A673 (cell line): Measurements from ENCODE around the gene MAML2. TPM values are rescaled to one million over a fixed set of nuclear protein-coding genes. Genes with fewer than 3 reads are reported as not detected.

Source experiments
- BruUV-seq: library from RNA; stranded (reverse); fragments of 400-500 nt; replicated peaks from 2 replicates; lab custom pipeline; 2021; lab: Mats Ljungman, UMichigan
- CTCF ChIA-PET: fragments of 300-600 bp; sonication (Branson Sonifier 250); formaldehyde crosslinking; loops from one replicate; lab custom pipeline; 2022; ENCODE audit warnings: antibody characterized with exemption; lab: Charles Lee
- POLR2A ChIA-PET: fragments of 300-600 bp; sonication (Branson Sonifier 250); formaldehyde crosslinking; loops from one replicate; lab custom pipeline; 2022; ENCODE audit warnings: antibody characterized with exemption; ENCODE audit not compliant: low non-redundant PET; lab: Charles Lee
- DNase-seq: peaks from one replicate; pipeline ENCODE4 v3.0.0-alpha.2; 2015; ENCODE audit warnings: low spot score
- H3K27ac ChIP-seq: fragments of 200-600 bp; sonication (generic); 2 replicates; pipeline ENCODE4 v1.5.1; 2016; ENCODE audit warnings: mixed run types, low read depth, mild to moderate bottlenecking, mixed read lengths, antibody characterized with exemption, low read length; ENCODE audit not compliant: poor library complexity, severe bottlenecking
- H3K27me3 ChIP-seq: fragments of 200-600 bp; sonication (generic); replicated peaks from 2 replicates; pipeline ENCODE4 v1.6.1; 2017; ENCODE audit warnings: mixed run types, low read depth, mild to moderate bottlenecking, mixed read lengths, antibody characterized with exemption, low read length; ENCODE audit not compliant: insufficient read depth, poor library complexity
- H3K36me3 ChIP-seq: fragments of 200-600 bp; sonication (generic); 2 replicates; pipeline ENCODE4 v1.6.1; 2016; ENCODE audit warnings: mixed run types, mild to moderate bottlenecking, mixed read lengths, antibody characterized with exemption, low read length; ENCODE audit not compliant: insufficient read depth, poor library complexity, severe bottlenecking
- H3K4me1 ChIP-seq: fragments of 200-600 bp; sonication (generic); 2 replicates; pipeline ENCODE4 v1.6.1; 2017; ENCODE audit warnings: mixed run types, mild to moderate bottlenecking, mixed read lengths, antibody characterized with exemption, low read length; ENCODE audit not compliant: insufficient read depth, poor library complexity, severe bottlenecking
- H3K4me3 ChIP-seq: fragments of 200-600 bp; sonication (generic); 2 replicates; pipeline ENCODE4 v1.5.1; 2016; ENCODE audit warnings: low read depth, mixed run types, mild to moderate bottlenecking, mixed read lengths, low read length; ENCODE audit not compliant: poor library complexity, severe bottlenecking
- H3K9me3 ChIP-seq: fragments of 200-600 bp; sonication (generic); 2 replicates; pipeline ENCODE4 v1.6.1; 2016; ENCODE audit warnings: mixed run types, low read depth, mild to moderate bottlenecking, mixed read lengths, antibody characterized with exemption, low read length; ENCODE audit not compliant: poor library complexity, severe bottlenecking
- CTCF ChIP-seq: fragments of 300-800, 200-600 bp; sonication (generic); conservative IDR thresholded peaks from 2 replicates; pipeline ENCODE4 v1.5.1; 2017; ENCODE audit warnings: low read depth, mild to moderate bottlenecking, antibody characterized with exemption, low read length, moderate library complexity, mixed read lengths
- EZH2 ChIP-seq: fragments of 200-600 bp; sonication (generic); IDR thresholded peaks from 2 replicates; pipeline ENCODE4 v1.6.1; 2017; ENCODE audit warnings: borderline replicate concordance, low read depth, mild to moderate bottlenecking, mixed read lengths, antibody characterized with exemption, low read length; ENCODE audit not compliant: poor library complexity, severe bottlenecking
- intact Hi-C: fragments of 100-400 bp; cut with micrococcal nuclease; formaldehyde crosslinking; loops from one replicate; pipeline ENCODE4 v1.10.0; 2022; ENCODE audit not compliant: unreplicated experiment
- total RNA-seq: library from RNA; stranded (reverse); gene quantifications from 2 replicates; pipeline ENCODE4 v1.2.3, GENCODE V29; 2021

MAML2 gene
- total RNA-seq, 1 experiment from 2014 or later, result 6.4 TPM

- H3K27me3 ChIP-seq, result no peaks in the 10 kb centered on the region
- no peak overlapping the region for H3K27ac ChIP-seq
- no peak for TF ChIP-seq EZH2
- no peak for TF ChIP-seq CTCF
- no peak for DNase-seq
- peaks cover 32% of the 10 kb centered on the region for H3K4me1 ChIP-seq
- BruUV-seq, result no TSS peak
- ChIA-PET POLR2A (no interaction called here), CTCF (interaction anchor here (0.8 kb wide), 1 partner anchor 270 kb away, joined by 3 read pairs; the partner anchor contains the start of gene MAML2)
- H3K4me3 ChIP-seq, result no peak overlapping the region
- no peaks in the 10 kb centered on the region for H3K9me3 ChIP-seq
- intact Hi-C loops, result no loop called here
- no peaks in the 10 kb centered on the region for H3K36me3 ChIP-seq
These were observed 270.4 kb downstream of the MAML2 start for GRCh38 chr11:96072592-96072991.

GRCh38 chr11:96070453-96070852 lies 272.5 kb downstream of the MAML2 start:
- no peaks in the 10 kb centered on the region for H3K27me3 ChIP-seq
- POLR2A ChIA-PET, result no interaction called here
- no TSS peak for BruUV-seq
- DNase-seq, result no peak
- H3K27ac ChIP-seq, result no peak overlapping the region
- CTCF ChIA-PET, result no interaction called here
- no peaks in the 10 kb centered on the region for H3K36me3 ChIP-seq
- no peaks in the 10 kb centered on the region for H3K9me3 ChIP-seq
- intact Hi-C loops, result no loop called here
- peaks cover 18% of the 10 kb centered on the region for H3K4me1 ChIP-seq
- H3K4me3 ChIP-seq, result no peak overlapping the region
- TF ChIP-seq CTCF, result no peak
- no peak for TF ChIP-seq EZH2

GRCh38 chr11:96067160-96067559 lies 275.8 kb downstream of the MAML2 start:
- Histone ChIP-seq H3K36me3 (no peaks in the 10 kb centered on the region), H3K4me3 (no peak overlapping the region), H3K9me3 (no peaks in the 10 kb centered on the region), H3K27me3 (no peaks in the 10 kb centered on the region), H3K4me1 (peaks cover 12% of the 10 kb centered on the region), H3K27ac (no peak overlapping the region)
- intact Hi-C loops, result no loop called here
- POLR2A ChIA-PET, result no interaction called here
- CTCF ChIA-PET, result no interaction called here
- no TSS peak for BruUV-seq
- TF ChIP-seq EZH2, result no peak
- TF ChIP-seq CTCF, result no peak
- DNase-seq, result no peak
